GM19463 (cell line): Measurements from ENCODE around the gene DDX20.
A peak's percentile ranks its signal among the peaks of the same experiment; 100 is the strongest.

ENCODE experiments used
- ATAC-seq: cut with Tn5 transposase; IDR thresholded peaks from one replicate; pipeline ENCODE4 v1.9.1; 2021; ENCODE audit warnings: mild to moderate bottlenecking, moderate library complexity; ENCODE audit not compliant: unreplicated experiment

Gene DDX20

GRCh38 chr1:111747282-111747734 is 8.4 kb upstream of the DDX20 start:
- ATAC-seq = no peak

GRCh38 chr1:111747947-111748346 is 7.8 kb upstream of the DDX20 start:
- no peak for ATAC-seq

GRCh38 chr1:111749628-111750027 is 6.1 kb upstream of the DDX20 start:
- ATAC-seq = no peak

GRCh38 chr1:111750856-111751255 is 4.8 kb upstream of the DDX20 start:
- no peak for ATAC-seq

GRCh38 chr1:111751906-111752575 is 3.7 kb upstream of the DDX20 start:
- ATAC-seq = no peak

- peak; percentile 1 for ATAC-seq
These were observed 744 bp upstream of the DDX20 start for GRCh38 chr1:111754984-111755330.

GRCh38 chr1:111756124-111756513 is 418 bp downstream of the DDX20 start:
- ATAC-seq = peak; percentile 17

GRCh38 chr1:111758373-111758772 is 2.7 kb downstream of the DDX20 start:
- no peak for ATAC-seq

- ATAC-seq = no peak
These were observed 6.0 kb downstream of the DDX20 start for GRCh38 chr1:111761717-111762116.

- ATAC-seq = no peak
These were observed 6.6 kb downstream of the DDX20 start for GRCh38 chr1:111762332-111762731.

- no peak for ATAC-seq
These were observed 12.3 kb downstream of the DDX20 start for GRCh38 chr1:111768023-111768422.

- no peak for ATAC-seq
These were observed 12.9 kb downstream of the DDX20 start for GRCh38 chr1:111768625-111769024.

- ATAC-seq = no peak
These were observed 13.9 kb downstream of the DDX20 start for GRCh38 chr1:111769517-111770146.

GRCh38 chr1:111770916-111771315 is 15.2 kb downstream of the DDX20 start:
- ATAC-seq = no peak

- ATAC-seq = no peak
These were observed 20.3 kb downstream of the DDX20 start for GRCh38 chr1:111775966-111776365.

GRCh38 chr1:111776391-111776790 is 20.7 kb downstream of the DDX20 start:
- ATAC-seq = no peak

GRCh38 chr1:111776861-111777260 is 21.2 kb downstream of the DDX20 start:
- ATAC-seq = no peak

- ATAC-seq = no peak
These were observed 21.6 kb downstream of the DDX20 start for GRCh38 chr1:111777301-111777700.

GRCh38 chr1:111778066-111778465 is 22.4 kb downstream of the DDX20 start:
- no peak for ATAC-seq

GRCh38 chr1:111778541-111779051 is 22.9 kb downstream of the DDX20 start:
- ATAC-seq = no peak

- no peak for ATAC-seq
These were observed 23.8 kb downstream of the DDX20 start for GRCh38 chr1:111779546-111779945.

GRCh38 chr1:111784273-111784901 is 28.7 kb downstream of the DDX20 start:
- ATAC-seq = no peak
